ENCODE results near the gene OBP2A. TPM values are rescaled to one million over a fixed set of nuclear protein-coding genes. Genes with fewer than 3 reads are reported as not detected.

OBP2A gene
- total and polyA plus RNA-seq, 4 donors: 0.07 TPM; not detected in 3

GRCh38 chr9:135552698-135553171 is 6.8 kb downstream of the OBP2A start:
- ATAC-seq (ENCODE audit: insufficient read depth, low FRiP score) (no peak), DNase-seq (no peak)
- TF ChIP-seq CTCF (IDR thresholded peaks at IDR 0.05; ENCODE audit: control extremely low read depth, extremely low read depth): no peak
- Histone ChIP-seq H3K4me3 (no peak overlapping the region), H3K27me3 (ENCODE audit: control insufficient read depth in 3 of 3, insufficient read depth in 3 of 3, low read length in 2 of 3) (peaks cover 0 to 2% (median 0%) of the 10 kb centered on the region in 3 donors), H3K9me3 (ENCODE audit: control insufficient read depth in 4 of 4, insufficient read depth in 3 of 4, low read length in 3 of 4) (no peaks in the 10 kb centered on the region), H3K36me3 (ENCODE audit: control insufficient read depth in 4 of 4, insufficient read depth in 4 of 4, low read length in 4 of 4) (no peaks in the 10 kb centered on the region), H3K27ac (ENCODE audit: low read depth in 1 of 2, low read length in 1 of 2) (no peak overlapping the region), H3K4me1 (ENCODE audit: control insufficient read depth in 5 of 5, insufficient read depth in 5 of 5, low read length in 5 of 5) (no peaks in the 10 kb centered on the region), H3K9ac (ENCODE audit: insufficient read depth in 1 of 2, low read length in 2 of 2) (no peak overlapping the region)
- 86 to 89% methylated on average over 16 to 19 of the region's 19 CpGs for WGBS, 2 donors

- H3K9me3 ChIP-seq (ENCODE audit: control insufficient read depth in 4 of 4, insufficient read depth in 3 of 4, low read length in 3 of 4): no peaks in the 10 kb centered on the region
- WGBS, 2 donors: 61 to 81% methylated on average over 4 of the region's 4 CpGs
- ATAC-seq (ENCODE audit: insufficient read depth, low FRiP score): no peak
- DNase-seq: no peak
- H3K4me3 ChIP-seq: no peak overlapping the region
- no peak overlapping the region for H3K9ac ChIP-seq (ENCODE audit: insufficient read depth in 1 of 2, low read length in 2 of 2)
- no peaks in the 10 kb centered on the region for H3K4me1 ChIP-seq (ENCODE audit: control insufficient read depth in 5 of 5, insufficient read depth in 5 of 5, low read length in 5 of 5)
- peaks cover 0 to 2% (median 0%) of the 10 kb centered on the region in 3 donors for H3K27me3 ChIP-seq (ENCODE audit: control insufficient read depth in 3 of 3, insufficient read depth in 3 of 3, low read length in 2 of 3)
- no peaks in the 10 kb centered on the region for H3K36me3 ChIP-seq (ENCODE audit: control insufficient read depth in 4 of 4, insufficient read depth in 4 of 4, low read length in 4 of 4)
- no peak for TF ChIP-seq CTCF (IDR thresholded peaks at IDR 0.05; ENCODE audit: control extremely low read depth, extremely low read depth)
- H3K27ac ChIP-seq (ENCODE audit: low read depth in 1 of 2, low read length in 1 of 2): no peak overlapping the region
Observed at GRCh38 chr9:135554718-135555117, 8.8 kb downstream of the OBP2A start.

DNA sequence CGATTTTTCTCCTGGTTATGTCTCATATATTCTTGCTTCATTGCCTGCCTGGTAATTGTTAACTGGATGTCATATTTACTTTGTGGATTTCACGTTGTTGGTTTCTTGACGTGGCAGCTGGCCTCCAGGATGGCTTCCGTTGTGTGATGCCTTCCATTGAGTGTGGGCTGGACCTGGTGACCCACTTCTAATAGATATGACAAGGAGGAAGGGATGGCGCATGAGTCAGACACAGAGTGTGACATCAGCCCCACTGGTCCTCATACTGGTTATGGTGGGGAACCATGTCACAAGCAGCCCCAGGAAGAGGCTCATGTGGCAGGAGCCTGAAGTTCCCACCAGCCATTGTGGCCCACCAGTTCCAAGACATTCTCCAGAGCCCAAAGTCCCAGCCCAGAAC is 9.3 kb downstream of the OBP2A start:
- H3K27ac ChIP-seq (ENCODE audit: low read depth in 1 of 2, low read length in 1 of 2): no peak overlapping the region
- peaks cover 0 to 2% (median 0%) of the 10 kb centered on the region in 3 donors for H3K27me3 ChIP-seq (ENCODE audit: control insufficient read depth in 3 of 3, insufficient read depth in 3 of 3, low read length in 2 of 3)
- no peaks in the 10 kb centered on the region for H3K4me1 ChIP-seq (ENCODE audit: control insufficient read depth in 5 of 5, insufficient read depth in 5 of 5, low read length in 5 of 5)
- H3K9me3 ChIP-seq (ENCODE audit: control insufficient read depth in 4 of 4, insufficient read depth in 3 of 4, low read length in 3 of 4): no peaks in the 10 kb centered on the region
- no peak for DNase-seq
- ATAC-seq (ENCODE audit: insufficient read depth, low FRiP score): no peak
- 76 to 89% methylated on average over 5 of the region's 5 CpGs for WGBS, 2 donors
- no peak overlapping the region for H3K9ac ChIP-seq (ENCODE audit: insufficient read depth in 1 of 2, low read length in 2 of 2)
- H3K36me3 ChIP-seq (ENCODE audit: control insufficient read depth in 4 of 4, insufficient read depth in 4 of 4, low read length in 4 of 4): no peaks in the 10 kb centered on the region
- no peak overlapping the region for H3K4me3 ChIP-seq
- no peak for TF ChIP-seq CTCF (IDR thresholded peaks at IDR 0.05; ENCODE audit: control extremely low read depth, extremely low read depth)

DNA sequence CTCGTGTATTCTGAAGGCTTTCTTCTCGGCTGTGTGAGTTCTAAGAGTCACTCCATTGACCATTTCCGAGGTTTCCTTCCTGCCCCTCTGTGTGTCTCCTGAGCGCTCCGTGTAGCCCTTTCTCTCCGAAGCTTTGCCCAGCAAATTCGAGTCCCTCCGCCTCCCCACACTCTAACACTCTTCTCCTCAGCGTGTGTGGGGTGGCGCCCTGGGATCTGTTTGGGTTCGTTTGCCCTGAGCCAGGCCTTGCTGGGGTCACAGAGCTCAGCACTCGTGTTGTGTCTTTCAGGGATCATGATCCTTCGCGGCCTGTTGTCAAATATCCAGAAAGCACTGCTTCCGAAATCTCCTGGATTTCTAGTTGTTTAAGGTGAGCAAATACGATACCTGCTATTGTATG is 10.0 kb downstream of the OBP2A start:
- WGBS, 2 donors: 73 to 74% methylated on average over 16 of the region's 16 CpGs

More for the DNA sequence above, 10.0 kb downstream of the OBP2A start:
- no peaks in the 10 kb centered on the region for H3K36me3 ChIP-seq (ENCODE audit: control insufficient read depth in 4 of 4, insufficient read depth in 4 of 4, low read length in 4 of 4)
- no peak overlapping the region for H3K9ac ChIP-seq (ENCODE audit: insufficient read depth in 1 of 2, low read length in 2 of 2)
- DNase-seq (no peak), ATAC-seq (ENCODE audit: insufficient read depth, low FRiP score) (no peak)
- no peak overlapping the region for H3K4me3 ChIP-seq
- no peaks in the 10 kb centered on the region for H3K9me3 ChIP-seq (ENCODE audit: control insufficient read depth in 4 of 4, insufficient read depth in 3 of 4, low read length in 3 of 4)
- no peak for TF ChIP-seq CTCF (IDR thresholded peaks at IDR 0.05; ENCODE audit: control extremely low read depth, extremely low read depth)
- no peaks in the 10 kb centered on the region for H3K4me1 ChIP-seq (ENCODE audit: control insufficient read depth in 5 of 5, insufficient read depth in 5 of 5, low read length in 5 of 5)
- no peak overlapping the region for H3K27ac ChIP-seq (ENCODE audit: low read depth in 1 of 2, low read length in 1 of 2)
- peaks cover 0 to 2% (median 0%) of the 10 kb centered on the region in 3 donors for H3K27me3 ChIP-seq (ENCODE audit: control insufficient read depth in 3 of 3, insufficient read depth in 3 of 3, low read length in 2 of 3)
